Measurements from ENCODE around the gene ENTPD6.

- no peak for TF ChIP-seq CTCF (IDR thresholded peaks at IDR 0.05; ENCODE audit: insufficient read depth, low read depth, low read length)
- TF ChIP-seq EZH2 (IDR thresholded peaks at IDR 0.05; ENCODE audit: insufficient read depth, low read length) = no peak
These were observed at the start of gene ENTPD6 for GRCh38 chr20:25195014-25195961.
